NCI-H510A treated with DMSO at 0.1 percent for 48 hours (cell line): ENCODE data around the gene LEUTX.
"Not testable (repeated sequence)": the region's sequence is repeated elsewhere in the genome, so short reads cannot be mapped to it uniquely, and the experiment has no call there.

Experiments used
- DNase-seq: peaks from one replicate; lab custom pipeline; 2025; lab: John Stamatoyannopoulos, UW

Gene LEUTX

DNA sequence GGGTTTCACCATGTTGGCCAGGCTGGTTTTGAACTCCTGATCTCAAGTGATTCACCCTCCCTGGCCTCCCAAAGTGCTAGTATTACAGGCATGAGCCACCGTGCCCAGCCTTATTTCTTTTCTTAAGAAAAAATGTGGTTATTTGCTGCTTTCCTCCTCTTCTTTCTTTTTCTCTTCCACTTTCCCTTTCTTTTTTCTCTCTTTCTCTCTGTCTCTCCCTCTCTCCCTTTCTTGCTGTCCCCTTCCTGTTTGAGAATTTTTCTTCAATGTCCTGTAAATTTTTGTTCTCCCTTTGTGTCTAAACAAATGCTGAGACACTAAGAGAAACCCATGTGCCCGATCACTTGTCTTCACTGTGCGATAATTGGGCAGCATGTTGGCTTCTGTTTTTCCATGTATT, 2.2 kb downstream of the LEUTX start:
- no peak for DNase-seq

DNA sequence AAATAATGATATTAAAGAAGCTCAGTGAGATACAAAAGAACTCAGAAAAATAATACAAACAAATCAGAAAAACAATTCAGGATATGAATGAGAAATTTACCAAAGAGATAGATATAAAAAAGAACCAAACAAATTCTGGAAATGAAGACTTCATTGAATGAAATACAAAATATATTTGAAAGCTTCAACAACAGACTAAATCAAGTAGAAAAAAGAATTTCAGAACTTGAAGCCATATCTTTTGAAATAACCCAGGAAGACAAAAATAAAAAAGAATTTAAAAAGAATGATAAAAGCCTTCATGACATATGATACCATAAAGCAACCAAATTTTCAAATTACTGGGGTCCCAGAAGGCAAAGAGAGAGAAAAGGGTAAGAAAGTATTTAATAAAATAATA, 9.6 kb downstream of the LEUTX start:
- no peak for DNase-seq

DNA sequence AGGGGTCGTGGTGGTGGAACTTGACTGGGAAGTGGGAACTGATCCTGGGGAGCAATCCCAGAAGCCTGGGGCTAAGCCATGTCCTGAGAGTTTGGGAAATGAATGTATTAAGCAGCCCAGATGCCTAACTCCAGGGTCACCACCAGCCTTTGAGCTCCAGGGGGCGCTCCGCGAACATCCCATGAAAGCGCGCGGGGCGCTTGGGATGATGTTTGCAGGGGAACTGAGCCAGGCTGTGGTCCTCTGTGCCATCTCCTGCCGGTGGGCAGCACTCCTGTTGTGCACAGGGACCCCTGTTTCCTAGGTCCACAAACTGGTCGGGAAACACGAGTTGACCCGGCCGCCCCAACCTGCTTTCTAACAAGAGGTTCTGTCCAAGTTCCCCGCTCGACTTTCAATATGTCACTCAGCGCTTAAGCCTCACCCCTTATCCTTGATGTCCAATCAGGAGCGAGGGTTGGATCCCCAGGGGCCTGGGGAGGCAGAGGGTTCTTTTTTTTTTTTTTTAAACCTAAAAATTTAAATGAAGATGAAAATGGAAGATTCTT, 14.4 kb downstream of the LEUTX start:
- peak; percentile 31 for DNase-seq

DNA sequence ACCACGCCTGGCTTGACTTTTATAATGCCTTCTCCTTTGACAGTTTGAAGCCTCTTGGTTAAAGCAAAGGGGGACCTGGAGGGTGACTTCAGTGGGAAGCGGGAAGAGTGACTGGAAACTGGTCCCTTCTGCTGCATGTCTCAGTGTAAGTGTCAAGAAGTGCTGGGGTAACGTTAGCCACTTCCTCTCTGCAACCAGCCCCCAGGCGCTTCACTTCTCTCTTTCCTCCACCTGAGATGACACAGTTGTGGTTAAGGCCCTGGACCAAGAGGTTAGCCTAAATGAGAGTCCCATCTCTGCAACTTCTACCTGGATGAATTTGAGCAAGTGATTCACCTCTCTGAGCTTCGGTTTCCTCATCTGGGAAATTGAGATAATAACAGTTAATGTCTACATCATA, 16.3 kb downstream of the LEUTX start:
- no peak for DNase-seq

DNA sequence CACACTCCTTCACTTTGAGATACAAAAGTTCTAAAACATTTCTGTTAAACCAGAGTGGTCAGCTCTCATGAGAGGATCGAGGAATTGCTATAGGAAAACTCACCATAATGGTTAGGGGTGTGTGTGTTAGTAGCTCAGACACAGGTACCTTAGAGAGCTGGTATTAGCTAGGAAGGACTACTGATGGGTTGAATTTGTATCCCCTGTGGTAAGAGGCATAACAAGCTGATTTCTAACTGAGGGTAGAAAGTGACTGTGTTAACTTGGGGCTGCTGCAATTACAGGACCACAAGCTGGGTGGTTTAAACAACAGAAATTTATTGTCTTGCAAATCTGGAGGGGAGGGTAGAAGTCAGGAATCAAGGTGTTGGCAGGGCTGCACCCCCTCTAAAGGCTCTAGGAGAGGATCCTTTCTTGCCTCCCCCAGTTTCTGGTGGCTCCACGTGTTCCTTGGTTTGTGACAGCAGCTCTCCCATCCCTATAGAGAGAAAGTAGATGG, 17.4 kb downstream of the LEUTX start:
- no peak for DNase-seq

DNA sequence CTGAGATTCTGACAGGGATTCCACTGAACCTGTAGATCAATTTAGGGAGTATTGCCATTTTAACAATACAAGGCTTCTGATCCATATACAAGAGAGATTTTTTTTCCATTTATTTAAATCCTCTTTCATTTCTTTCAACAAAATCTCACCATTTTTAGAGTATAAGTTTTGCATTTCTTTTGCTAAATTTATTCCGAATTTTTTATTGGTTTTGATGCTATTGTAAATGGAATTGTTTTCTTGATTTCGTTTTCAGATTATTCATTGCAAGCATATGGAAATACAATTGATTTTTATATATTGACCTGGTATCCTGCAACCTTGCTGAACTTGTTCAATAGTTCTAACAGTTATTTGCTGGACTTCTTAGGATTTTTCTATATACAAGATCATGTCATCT, 18.4 kb downstream of the LEUTX start:
- DNase-seq, result no peak

DNA sequence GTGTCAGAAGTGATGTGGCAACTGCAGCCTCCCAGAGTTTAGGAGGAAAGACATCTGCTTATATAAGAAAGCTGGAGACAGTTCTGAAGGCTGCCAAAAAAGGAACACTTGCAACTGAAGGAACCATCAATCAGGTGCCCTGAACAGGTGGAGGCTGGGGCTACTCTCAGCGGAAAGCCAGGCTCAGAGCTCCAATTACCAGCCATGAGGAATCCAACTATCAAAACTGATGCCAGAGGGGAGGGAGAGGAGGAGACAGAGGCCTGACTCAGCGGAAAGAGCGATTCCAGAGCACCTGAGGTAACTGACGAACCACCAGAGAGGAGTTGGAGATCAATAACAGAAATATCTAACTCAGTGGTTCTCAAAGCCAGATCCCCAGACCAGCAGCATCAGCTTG, 24.3 kb downstream of the LEUTX start:
- no peak for DNase-seq

DNA sequence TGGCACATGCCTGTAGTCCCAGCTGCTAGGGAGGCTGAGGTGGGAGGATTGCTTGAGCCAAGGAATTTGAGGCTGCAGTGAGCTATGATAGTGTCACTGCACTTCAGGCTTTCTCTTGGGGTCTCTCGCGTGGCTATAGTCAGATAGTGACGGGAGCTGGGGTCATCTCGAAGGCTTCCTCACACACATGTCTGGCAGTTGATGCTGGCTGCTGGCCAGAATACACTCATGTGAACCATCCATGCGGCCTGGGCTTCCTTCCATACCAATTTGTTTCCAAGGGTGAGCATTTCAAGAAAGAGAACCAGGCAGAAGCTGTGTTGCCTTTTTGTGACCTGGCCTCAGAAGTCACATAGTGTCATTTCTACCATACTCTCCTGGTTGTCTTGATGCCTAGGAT, 26.4 kb downstream of the LEUTX start:
- no peak for DNase-seq

DNA sequence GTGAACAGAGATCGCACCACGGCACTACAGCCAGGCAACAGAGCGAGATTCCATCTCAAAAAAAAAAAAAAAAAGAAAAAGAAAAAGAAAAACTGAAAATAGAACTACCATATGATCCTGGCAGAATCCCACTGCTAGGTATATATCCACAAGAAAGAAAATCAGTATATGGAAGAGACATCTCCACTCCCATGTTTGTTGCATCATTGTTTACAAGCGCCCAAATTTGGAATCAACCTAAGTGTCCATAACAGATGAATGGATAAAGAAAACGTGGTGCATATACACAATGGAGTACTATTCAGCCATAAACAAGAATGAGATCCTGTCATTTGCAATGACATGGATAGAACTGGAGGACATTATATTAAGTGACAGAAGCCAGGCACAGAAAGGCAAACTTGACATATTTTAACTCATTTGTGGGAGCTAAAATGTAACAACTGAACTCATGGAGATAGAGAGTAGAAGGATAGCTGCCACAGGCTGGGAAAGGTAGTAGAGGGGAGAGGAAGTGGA, 29.3 kb downstream of the LEUTX start:
- no peak for DNase-seq

DNA sequence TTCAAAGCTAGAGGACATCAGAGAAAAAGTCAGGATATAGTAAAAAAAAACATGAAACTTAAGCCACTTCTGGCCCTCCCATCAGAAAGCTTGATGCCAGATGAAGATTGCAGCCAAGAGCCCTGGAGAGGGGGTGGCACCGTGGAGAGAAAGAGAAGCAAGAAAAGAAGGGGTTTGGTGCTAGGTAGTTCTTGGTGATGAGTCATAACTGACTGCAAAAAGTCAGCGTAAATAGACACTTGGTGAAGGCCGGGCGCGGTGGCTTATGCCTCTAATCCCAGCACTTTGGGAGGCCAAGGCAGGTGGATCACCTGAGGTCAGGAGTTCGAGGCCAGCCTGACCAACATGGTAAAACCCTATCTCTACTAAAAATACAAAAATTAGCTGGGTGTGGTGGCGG, 30.0 kb downstream of the LEUTX start:
- DNase-seq, result not testable (repeated sequence)

DNA sequence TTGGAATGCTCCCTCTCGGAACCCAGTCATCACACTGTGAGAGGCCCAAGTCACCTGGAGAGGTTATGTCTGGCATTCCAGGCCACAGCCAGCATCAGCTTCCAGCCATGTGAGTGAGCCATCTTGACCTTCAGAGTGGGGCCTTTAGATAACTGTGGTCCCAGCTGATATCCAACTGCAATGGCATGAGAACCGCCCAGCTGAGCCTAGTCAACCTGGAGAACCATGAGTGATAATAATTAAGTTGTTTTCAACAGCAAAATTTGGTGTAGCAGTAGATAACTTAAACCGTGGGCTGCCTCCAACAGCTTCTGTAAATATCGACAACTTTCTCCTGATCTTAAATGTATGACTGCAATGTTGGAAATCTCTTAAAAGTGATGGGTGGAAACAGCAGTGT, 30.7 kb downstream of the LEUTX start:
- no peak for DNase-seq

DNA sequence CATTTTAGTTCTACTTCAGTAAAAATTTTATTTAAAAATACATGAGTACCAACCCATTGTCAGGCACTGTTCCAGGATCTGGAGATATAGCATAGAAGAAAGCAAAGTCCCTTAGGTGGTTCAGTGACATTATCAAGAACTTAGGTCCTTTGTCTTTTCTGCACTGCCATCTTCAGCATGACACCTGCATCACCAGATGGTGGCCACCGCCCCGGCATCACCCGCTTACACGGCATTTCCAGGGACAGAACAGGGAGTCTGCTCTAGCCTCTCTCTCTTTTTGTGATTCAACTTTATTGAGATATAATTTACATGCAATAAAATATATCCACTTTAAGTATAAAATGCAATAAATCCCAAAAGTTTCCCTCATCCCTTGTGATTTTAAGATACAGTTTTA, 31.8 kb downstream of the LEUTX start:
- DNase-seq, result no peak

DNA sequence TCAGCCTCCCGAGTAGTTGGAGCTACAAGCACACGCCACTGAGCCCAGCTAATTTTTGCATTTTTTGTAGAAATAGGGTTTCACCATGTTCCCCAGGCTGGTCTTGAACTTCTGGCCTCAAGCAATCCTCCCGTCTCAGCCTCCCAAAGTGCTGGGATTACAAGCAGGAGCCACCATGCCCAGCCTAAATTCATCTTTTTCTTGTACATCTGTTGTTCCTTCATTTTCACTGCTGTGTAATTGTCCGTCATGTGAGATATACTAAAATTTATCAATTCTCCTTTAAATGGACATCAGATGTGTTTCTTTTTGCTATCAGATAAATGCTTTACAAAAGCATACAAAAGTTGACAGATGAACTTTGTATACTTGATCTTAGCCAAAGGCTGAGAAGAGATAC, 32.4 kb downstream of the LEUTX start:
- DNase-seq, result no peak

DNA sequence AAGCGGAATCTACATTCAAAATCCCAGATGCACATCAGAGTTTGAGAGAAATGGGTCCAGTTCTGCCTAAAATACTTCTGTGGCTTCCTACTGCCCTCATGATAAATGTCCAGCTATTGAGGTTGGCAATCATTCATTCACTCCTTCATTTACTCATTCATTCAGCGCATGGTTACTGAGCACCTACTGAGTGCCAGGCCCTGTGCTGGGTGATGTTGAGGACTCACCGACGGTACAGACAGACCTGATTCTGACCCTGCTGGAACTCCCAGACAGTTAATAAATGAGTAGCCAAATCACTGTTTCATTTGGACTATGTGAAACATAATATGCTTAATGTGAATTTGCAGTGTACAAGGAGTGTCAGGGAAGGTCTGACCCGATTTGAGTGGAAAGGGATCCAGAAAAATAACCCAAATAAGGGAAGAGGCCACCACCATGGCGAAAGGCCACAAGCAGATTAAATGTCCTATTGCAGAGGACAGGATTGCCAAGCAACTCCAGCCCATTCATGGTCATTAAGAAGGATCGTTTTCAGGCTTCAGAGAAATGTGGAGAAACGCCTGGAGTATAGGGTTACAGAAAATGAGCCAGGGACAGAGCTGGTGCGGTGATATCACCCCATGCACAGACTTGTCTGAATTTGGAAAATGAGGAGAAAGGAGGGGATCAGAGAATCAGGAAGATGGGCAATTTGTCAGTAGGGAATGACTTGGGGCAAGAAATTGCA, 34.8 kb downstream of the LEUTX start:
- no peak for DNase-seq

DNA sequence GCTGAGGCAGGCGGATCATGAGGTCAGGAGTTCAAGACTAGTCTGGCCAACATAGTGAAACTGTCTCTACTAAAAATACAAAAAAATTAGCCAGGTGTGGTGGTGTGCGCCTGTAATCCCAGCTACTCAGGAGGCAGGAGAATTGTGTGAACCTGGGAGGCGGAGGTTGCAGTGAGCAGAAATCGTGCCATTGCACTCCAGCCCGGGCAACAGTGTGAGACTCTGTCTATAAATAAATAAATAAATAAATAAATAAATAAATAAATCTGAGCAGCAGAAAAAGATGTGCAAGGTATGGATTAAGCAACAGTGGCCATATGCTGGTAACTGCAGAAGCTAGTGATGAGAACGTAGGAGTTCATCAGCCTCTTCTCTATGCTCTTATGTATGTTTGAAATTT, 35.5 kb downstream of the LEUTX start:
- not testable (repeated sequence) for DNase-seq

DNA sequence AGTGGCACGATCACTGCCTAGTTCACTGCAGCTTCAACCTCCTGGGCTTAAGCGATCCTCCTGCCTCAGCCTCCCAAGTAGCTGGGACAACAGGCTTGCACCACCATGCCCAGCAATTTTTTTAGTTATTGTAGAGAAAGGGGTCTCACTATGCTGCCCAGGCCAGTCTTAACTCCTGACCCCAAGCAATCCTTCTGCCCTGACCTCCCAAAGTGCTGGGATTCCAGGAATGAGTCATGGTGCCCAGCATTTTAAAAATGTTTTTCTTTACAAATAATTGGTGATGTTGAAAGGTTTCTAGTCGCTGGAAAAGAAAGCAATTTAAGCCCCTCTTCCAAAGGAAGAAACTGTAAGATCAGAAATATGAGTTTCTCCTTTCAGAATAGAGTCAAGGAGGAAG, 35.9 kb downstream of the LEUTX start:
- DNase-seq, result no peak

DNA sequence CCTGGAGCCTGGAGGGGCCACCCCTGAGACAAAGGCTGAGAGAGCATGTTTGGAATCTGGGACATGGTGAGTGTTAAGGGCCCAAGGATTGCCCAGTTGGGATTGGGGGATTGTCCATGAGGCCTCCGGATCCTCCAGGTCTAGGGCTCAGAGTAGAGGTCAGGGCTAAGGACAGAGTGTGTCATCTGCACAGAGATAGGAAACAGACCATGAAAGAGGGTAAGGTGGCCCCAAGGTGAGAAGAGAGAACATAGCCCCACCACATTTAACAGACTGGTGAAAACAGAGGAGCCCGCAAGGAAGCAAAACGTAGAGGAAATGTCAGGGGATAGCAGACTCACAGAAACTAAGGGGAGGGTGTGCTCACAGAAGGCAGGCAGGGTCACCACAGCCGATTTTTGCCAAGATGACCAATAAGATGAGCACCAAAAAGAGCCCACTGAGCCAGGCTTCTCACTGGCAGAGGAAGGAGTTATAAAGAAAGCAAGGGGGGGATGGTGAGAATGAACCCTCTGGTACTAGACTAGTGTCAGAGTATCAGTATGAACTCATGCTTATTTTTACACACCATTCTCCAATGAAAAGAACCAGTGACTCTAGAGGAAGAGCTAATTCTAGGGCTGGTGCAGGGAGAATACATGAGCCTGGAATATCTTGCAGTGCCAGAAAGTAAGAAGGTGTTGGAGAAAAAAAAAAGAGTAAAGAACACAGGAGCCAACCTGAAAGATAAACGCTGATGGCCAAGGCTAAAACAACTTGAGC, 37.8 kb downstream of the LEUTX start:
- DNase-seq, result no peak

DNA sequence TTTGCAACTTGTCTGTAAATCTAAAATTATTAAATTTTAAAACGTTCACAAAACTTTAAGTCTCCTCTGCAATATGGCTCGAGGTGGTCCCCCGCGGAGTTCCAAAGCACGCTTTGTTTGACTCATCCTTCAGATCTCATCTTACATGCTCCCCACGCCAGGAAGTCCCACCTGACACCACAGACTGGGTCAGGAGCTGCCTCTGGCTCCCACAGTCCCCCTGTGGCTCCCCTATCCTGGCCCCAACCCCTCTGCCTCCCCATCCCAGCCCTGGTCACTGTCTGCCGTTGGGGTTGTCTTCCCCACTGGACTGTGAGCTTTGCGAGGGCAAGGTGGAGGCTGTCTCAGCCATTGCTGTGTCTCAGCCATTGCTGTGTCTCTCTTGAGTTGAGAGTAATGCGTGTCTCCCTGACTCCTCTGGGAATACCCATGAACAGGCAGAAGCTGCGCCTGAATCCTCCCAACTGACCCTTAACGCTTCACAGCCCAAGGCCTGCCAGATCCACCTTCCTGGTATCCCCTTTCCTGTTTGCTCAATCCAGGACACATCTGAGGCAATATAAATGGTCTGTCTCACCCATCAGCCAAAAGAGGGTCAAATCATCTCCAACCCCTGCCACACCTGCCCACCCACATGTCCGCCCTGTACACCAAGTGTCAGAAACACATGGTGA, 39.4 kb downstream of the LEUTX start:
- no peak for DNase-seq

DNA sequence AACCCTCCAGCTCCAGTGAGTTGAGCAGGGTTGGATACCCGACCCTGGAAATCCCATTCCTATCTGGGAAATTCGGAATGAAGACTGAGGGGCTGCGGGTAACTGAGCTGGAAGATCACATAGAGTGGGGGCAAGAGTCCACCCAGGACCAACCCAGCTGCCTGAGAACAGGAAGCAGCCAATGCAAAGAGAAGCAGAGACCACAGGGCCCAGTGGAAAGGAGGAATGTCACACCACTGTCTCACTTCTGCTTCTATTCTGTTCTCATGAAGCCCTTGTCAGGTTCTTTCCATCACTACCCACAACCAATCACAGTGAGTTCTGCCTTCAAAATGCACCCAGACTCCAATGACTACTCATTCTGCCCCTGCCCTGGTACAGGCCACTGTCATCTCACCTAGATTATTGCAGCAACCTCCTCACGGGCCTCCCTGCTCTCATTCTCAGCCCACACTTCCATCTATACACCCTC, 40.0 kb downstream of the LEUTX start:
- no peak for DNase-seq

DNA sequence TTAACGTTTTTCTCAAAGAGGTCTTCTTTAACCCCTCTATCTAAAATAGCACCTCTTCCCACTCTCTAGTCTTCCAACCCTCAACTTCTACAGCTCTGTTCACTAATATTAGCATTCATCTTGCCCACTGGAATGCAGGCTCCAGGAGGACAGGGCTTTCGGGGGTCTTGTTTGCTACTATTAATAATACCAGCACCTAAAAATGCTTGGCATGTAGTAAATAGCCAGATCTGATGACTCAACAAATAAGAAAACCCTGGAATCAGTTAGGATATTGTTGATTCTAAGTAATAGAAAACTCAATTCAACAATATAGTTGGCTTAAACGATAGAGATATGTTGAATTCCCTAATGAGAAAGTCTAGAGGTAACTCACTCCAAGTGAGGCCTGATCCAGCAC, 41.1 kb downstream of the LEUTX start:
- DNase-seq, result no peak

DNA sequence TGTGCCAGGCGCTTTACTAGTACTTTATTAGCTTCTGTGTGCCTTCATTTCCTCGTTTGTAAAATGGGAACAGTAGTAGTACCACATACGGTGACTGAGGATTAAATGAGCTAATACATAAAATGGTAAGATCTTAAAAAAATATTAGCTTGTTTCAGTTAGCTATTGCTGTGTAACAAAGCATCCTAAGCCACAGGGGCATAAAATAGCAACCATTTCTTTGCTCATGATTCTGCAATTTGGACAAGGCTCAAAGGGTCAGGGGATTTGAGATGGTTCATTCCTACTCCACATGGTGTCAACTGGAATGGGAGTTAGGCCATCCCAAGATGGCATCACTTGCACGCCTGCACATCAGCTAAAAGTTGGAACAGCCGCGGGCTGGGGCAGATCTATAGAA, 42.0 kb downstream of the LEUTX start:
- DNase-seq, result no peak

DNA sequence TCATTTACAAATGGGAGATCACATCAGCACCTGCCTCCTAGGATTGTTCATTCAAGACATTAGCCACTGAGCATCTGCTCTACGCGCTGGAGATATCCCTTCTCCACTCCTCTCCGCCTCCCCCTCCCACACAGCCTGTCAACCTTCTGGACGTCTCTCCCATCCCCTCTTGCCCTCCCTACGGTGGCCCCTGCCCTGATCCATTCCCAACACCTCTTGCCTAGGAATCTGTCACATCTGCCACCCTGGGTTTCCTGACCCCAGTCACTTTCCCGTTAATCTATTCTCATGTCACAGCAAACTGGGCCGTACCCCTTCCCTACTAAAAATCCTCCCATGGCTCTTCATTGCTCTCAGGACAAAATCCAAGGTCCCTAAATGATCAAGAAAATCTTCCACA, 45.0 kb downstream of the LEUTX start:
- DNase-seq, result no peak
